Measurements from ENCODE around the gene DAP. TPM values are rescaled to one million over a fixed set of nuclear protein-coding genes. Genes with fewer than 3 reads are reported as not detected.

Gene DAP
- total RNA-seq, 1 donor from 2014 or later = 117 TPM

DNA sequence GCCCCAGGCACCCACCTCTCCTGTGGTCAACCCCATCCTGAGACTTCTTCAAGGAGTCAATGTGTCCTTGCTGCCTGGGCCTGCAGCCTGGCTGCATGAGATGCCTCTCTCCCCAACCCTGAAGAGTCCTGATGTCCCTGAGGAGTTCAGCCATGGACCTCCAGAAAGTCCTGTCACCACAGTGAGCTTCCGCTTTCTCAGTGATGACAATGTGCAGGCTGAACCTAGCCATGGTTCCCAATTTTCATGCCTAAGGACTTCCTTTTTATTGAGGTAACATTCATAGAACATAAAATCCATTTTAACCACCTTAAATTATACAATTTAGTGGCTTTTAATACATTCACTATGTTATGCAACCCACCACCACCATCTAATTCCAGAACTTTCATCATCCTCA, 29.1 kb downstream of the DAP start:
- Histone ChIP-seq H3K4me1 (peaks cover 0 to 4% of the 10 kb centered on the region in 2 donors), H3K27me3 (no peaks in the 10 kb centered on the region), H3K9me3 (no peaks in the 10 kb centered on the region), H3K27ac (no peak overlapping the region), H3K4me3 (no peak overlapping the region), H3K36me3 (peaks cover 3% of the 10 kb centered on the region in 2 donors)
- intact Hi-C loops (cut with DNase I) = no loop called here
- DNase-seq (ENCODE audit: low spot score in 2 of 2) = no peak
- TF ChIP-seq, protein P1, sequence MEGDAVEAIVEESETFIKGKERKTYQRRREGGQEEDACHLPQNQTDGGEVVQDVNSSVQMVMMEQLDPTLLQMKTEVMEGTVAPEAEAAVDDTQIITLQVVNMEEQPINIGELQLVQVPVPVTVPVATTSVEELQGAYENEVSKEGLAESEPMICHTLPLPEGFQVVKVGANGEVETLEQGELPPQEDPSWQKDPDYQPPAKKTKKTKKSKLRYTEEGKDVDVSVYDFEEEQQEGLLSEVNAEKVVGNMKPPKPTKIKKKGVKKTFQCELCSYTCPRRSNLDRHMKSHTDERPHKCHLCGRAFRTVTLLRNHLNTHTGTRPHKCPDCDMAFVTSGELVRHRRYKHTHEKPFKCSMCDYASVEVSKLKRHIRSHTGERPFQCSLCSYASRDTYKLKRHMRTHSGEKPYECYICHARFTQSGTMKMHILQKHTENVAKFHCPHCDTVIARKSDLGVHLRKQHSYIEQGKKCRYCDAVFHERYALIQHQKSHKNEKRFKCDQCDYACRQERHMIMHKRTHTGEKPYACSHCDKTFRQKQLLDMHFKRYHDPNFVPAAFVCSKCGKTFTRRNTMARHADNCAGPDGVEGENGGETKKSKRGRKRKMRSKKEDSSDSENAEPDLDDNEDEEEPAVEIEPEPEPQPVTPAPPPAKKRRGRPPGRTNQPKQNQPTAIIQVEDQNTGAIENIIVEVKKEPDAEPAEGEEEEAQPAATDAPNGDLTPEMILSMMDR (IDR thresholded peaks at IDR 0.05) = no peak

DNA sequence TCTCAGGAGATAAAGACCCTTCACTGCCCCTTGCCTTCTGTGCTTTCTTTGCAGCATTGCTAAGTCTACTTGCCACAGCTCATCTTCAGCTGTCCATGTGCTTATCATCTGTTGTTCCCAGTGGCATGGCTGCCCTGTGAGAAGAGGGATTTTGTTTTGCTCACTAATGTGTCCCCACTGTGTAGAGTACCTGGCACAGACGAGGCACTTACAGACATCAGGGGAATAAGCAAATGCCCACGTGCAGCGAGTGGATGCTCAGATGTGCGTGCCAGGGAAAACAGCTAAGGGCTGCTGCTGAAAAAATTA, 31.0 kb downstream of the DAP start:
- TF ChIP-seq, protein P1 (IDR thresholded peaks at IDR 0.05) = no peak

DNA sequence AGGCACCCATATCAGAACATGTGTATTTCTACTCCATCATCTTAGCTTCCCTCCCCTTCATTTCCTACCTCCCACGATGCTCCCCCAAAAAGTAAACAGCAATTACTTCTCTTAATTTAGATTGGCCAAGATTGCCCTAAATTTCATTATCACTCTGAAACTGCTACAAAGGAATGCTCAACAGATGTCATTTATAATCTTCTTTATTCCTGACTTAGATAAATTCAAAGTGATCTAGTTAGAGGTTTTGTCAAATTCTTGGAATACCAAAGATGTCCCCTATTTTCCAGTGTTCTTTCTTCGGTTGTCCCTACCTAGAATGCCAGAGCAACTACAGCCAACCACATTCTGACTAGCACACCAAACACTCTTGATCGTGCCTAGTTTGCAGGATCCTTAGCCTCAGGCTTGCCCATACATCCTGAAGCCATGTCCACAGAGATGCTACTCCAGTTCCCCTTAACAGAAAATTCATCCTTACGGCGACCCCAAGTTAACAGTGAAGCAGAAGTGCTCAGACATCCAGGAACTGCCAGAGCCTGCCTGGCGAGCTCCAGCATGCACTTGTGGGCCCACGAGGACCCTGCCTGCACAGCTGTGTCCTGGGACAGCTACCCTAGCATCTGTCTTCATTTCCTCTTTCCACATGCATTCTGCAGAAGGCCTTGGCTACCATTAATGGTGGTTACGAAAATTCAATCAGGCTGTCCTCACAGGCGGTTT, 31.6 kb downstream of the DAP start:
- intact Hi-C loops (cut with DNase I) = no loop called here
- H3K4me1 ChIP-seq = peaks cover 6 to 16% of the 10 kb centered on the region in 2 donors
- DNase-seq (ENCODE audit: low spot score in 2 of 2) = no peak
- TF ChIP-seq, protein P1 (IDR thresholded peaks at IDR 0.05) = no peak
- no peaks in the 10 kb centered on the region for H3K27me3 ChIP-seq
- H3K36me3 ChIP-seq = peaks cover 3% of the 10 kb centered on the region in 2 donors
- no peak overlapping the region for H3K27ac ChIP-seq
- no peaks in the 10 kb centered on the region for H3K9me3 ChIP-seq
- no peak overlapping the region for H3K4me3 ChIP-seq

More for the DNA sequence above, 31.0 kb downstream of the DAP start:
- peaks cover 3 to 12% of the 10 kb centered on the region in 2 donors for H3K4me1 ChIP-seq
- no peak overlapping the region for H3K27ac ChIP-seq
- H3K9me3 ChIP-seq = no peaks in the 10 kb centered on the region
- peaks cover 3% of the 10 kb centered on the region in 2 donors for H3K36me3 ChIP-seq
- no peaks in the 10 kb centered on the region for H3K27me3 ChIP-seq
- no peak overlapping the region for H3K4me3 ChIP-seq
- DNase-seq (ENCODE audit: low spot score in 2 of 2) = no peak
- intact Hi-C loops (cut with DNase I) = no loop called here

DNA sequence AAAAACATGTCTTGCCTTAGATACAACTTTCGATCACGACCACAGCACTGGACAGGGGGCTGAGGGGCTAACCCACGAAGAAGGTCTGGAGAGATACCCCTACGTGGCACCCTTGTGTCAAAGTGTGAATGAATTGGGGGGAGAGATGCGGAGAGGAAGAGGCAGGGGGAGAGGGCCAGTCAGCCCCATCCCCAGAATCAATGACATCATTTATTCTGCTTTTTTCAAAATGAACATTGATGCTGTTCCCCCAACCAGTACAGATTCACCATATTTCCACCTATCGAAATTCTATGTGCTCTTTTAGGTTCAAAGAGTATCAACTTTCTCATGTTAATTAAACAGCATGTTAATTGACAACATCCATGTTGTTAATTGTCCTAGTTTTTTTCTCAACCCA, 32.4 kb downstream of the DAP start:
- TF ChIP-seq, protein P1 (IDR thresholded peaks at IDR 0.05) = no peak
- no peak for DNase-seq (ENCODE audit: low spot score in 2 of 2)

DNA sequence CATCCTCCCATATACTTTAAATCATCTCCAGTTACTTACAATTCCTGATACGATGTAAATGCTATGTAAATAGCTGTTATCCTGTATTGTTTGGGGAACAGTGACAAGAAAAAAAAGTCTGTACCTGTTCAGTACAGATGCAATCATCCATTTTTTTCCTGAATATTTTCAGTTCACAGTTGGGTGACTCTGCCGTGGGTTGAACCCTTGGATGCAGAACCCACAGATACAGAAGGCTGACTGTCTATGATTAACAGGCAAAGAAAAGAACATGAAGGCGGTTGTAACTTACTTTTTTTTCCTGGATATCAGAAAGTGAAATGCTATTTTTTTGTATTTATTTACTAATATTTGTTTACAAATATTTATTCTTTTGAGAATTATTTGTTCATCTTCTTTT, 33.2 kb downstream of the DAP start:
- intact Hi-C loops (cut with DNase I) = no loop called here
- no peak for DNase-seq (ENCODE audit: low spot score in 2 of 2)
- H3K4me1 ChIP-seq = peaks cover 7 to 26% of the 10 kb centered on the region in 2 donors
- peaks cover 0 to 3% of the 10 kb centered on the region in 2 donors for H3K36me3 ChIP-seq
- TF ChIP-seq, protein P1 (IDR thresholded peaks at IDR 0.05) = no peak
- peak overlapping the region; percentile 82 to 91 for H3K27ac ChIP-seq
- no peak overlapping the region for H3K4me3 ChIP-seq
- no peaks in the 10 kb centered on the region for H3K9me3 ChIP-seq
- no peaks in the 10 kb centered on the region for H3K27me3 ChIP-seq

More for the DNA sequence above, 32.4 kb downstream of the DAP start:
- intact Hi-C loops (cut with DNase I) = no loop called here
- H3K4me1 ChIP-seq = peaks cover 7 to 24% of the 10 kb centered on the region in 2 donors
- peaks cover under 1 to 3% of the 10 kb centered on the region in 2 donors for H3K36me3 ChIP-seq
- H3K4me3 ChIP-seq = no peak overlapping the region
- no peaks in the 10 kb centered on the region for H3K9me3 ChIP-seq
- H3K27me3 ChIP-seq = no peaks in the 10 kb centered on the region
- no peak overlapping the region for H3K27ac ChIP-seq

Data from ascending aorta (tissue), 2 donors.